HCT116 (cell line): ENCODE results near the gene TTLL4. TPM values are rescaled to one million over a fixed set of nuclear protein-coding genes. Genes with fewer than 3 reads are reported as not detected.

Experiments
- ATAC-seq: fragments of 200-7000 bp; cut with Tn5 transposase; 2 replicates; pipeline ENCODE4 v1.9.1; 2020; ENCODE audit warnings: mild to moderate bottlenecking, moderate library complexity
- BruUV-seq: library from RNA; stranded (reverse); fragments of 400-500 nt; replicated peaks from 2 replicates; lab custom pipeline; 2021; lab: Mats Ljungman, UMichigan
- CTCF ChIA-PET: fragments of 300-600 bp; sonication (Branson Sonifier 250); formaldehyde crosslinking; loops from one replicate; lab custom pipeline; 2021; ENCODE audit warnings: antibody characterized with exemption; lab: Charles Lee
- POLR2A ChIA-PET: fragments of 300-600, 350-600 bp; sonication (Branson Sonifier 250); formaldehyde crosslinking; loops from one replicate; lab custom pipeline; 2021; ENCODE audit warnings: antibody characterized with exemption; lab: Charles Lee
- RAD21 ChIA-PET, 2 experiments: fragments of 300-600 bp; sonication (Branson Sonifier 250); formaldehyde crosslinking; loops; one replicate each; lab custom pipeline; 2023; ENCODE audit warnings: low total read pairs in 2 of 2; ENCODE audit not compliant: uncharacterized antibody in 2 of 2, unreplicated experiment in 2 of 2, low non-redundant PET in 1 of 2; lab: Charles Lee
- DNase-seq: peaks from one replicate; pipeline ENCODE4 v3.0.0-alpha.2; 2010; ENCODE audit warnings: low read depth, low spot score
- H2AFZ ChIP-seq: fragments of 200-600 bp; shearing (Covaris generic), sonication (generic); 2 replicates; pipeline ENCODE4 v1.6.1; 2017; ENCODE audit warnings: low read depth, mixed run types, mixed read lengths, antibody characterized with exemption, low read length; ENCODE audit not compliant: poor library complexity, severe bottlenecking
- H3K27ac ChIP-seq: 2 replicates; pipeline ENCODE4 v1.5.1; 2012; ENCODE audit warnings: low read depth, low read length
- H3K27me3 ChIP-seq: fragments of 200-600 bp; sonication (generic); 2 replicates; pipeline ENCODE4 v1.6.1; 2016; ENCODE audit warnings: mixed run types, low read length, mixed read lengths; ENCODE audit not compliant: insufficient read depth
- H3K36me3 ChIP-seq, 2 experiments: fragments of 200-500 bp in 1 of 2; fragments of 200-600 bp in 1 of 2; sonication (Bioruptor generic) in 1 of 2; sonication (generic) in 1 of 2; 2 replicates each; pipeline versions ENCODE4 v1.5.1 to v1.6.1; 2014 to 2016; ENCODE audit warnings: low read length in 2 of 2, inconsistent platforms in 1 of 2, mixed read lengths in 1 of 2, mixed run types in 1 of 2; ENCODE audit not compliant: insufficient read depth in 2 of 2, control insufficient read depth in 1 of 2
- H3K4me1 ChIP-seq, 2 experiments: fragments of 200-600 bp in 1 of 2; sonication (generic) in 1 of 2; 2 replicates each; pipeline versions ENCODE4 v1.5.1 to v1.6.1; 2012 to 2017; ENCODE audit warnings: low read length in 2 of 2, inconsistent platforms in 1 of 2, mild to moderate bottlenecking in 1 of 2, mixed read lengths in 1 of 2, mixed run types in 1 of 2, moderate library complexity in 1 of 2; ENCODE audit not compliant: insufficient read depth in 2 of 2, control insufficient read depth in 1 of 2
- H3K4me2 ChIP-seq: fragments of 200-600 bp; sonication (generic); 2 replicates; pipeline ENCODE4 v1.6.1; 2017; ENCODE audit warnings: mixed run types, low read length, mixed read lengths
- H3K4me3 ChIP-seq, 2 experiments: fragments of 200-600 bp in 1 of 2; sonication (generic) in 1 of 2; replicated peaks in 1 of 2; 2 replicates each; pipeline ENCODE4 v1.5.1; 2011 to 2016; ENCODE audit warnings: low read length in 2 of 2, control low read depth in 1 of 2, low read depth in 1 of 2, mild to moderate bottlenecking in 1 of 2, mixed read lengths in 1 of 2, mixed run types in 1 of 2
- H3K79me2 ChIP-seq: fragments of 200-600 bp; sonication (generic); 2 replicates; pipeline ENCODE4 v1.6.1; 2017; ENCODE audit warnings: mild to moderate bottlenecking, mixed run types, low read length, moderate library complexity, mixed read lengths; ENCODE audit not compliant: insufficient read depth
- H3K9ac ChIP-seq: fragments of 200-600 bp; sonication (generic); 2 replicates; pipeline ENCODE4 v1.6.1; 2016; ENCODE audit warnings: low read length, mixed read lengths
- H3K9me2 ChIP-seq: fragments of 200-600 bp; sonication (generic), shearing (Covaris generic); 2 replicates; pipeline ENCODE4 v1.6.1; 2017; ENCODE audit warnings: mixed run types, mild to moderate bottlenecking, moderate library complexity; ENCODE audit not compliant: insufficient read depth
- H3K9me3 ChIP-seq, 2 experiments: fragments of 200-500 bp in 1 of 2; fragments of 200-600 bp in 1 of 2; sonication (Bioruptor generic) in 1 of 2; sonication (generic) in 1 of 2; 2 replicates each; pipeline ENCODE4 v1.6.1; 2014 to 2017; ENCODE audit warnings: low read length in 2 of 2, mixed read lengths in 2 of 2, inconsistent platforms in 1 of 2, low read depth in 1 of 2, mild to moderate bottlenecking in 1 of 2, mixed run types in 1 of 2, moderate library complexity in 1 of 2; ENCODE audit not compliant: control insufficient read depth in 1 of 2, insufficient read depth in 1 of 2
- H4K20me1 ChIP-seq: fragments of 200-600 bp; sonication (generic), shearing (Covaris generic); 2 replicates; pipeline ENCODE4 v1.6.1; 2017; ENCODE audit warnings: mixed run types, mild to moderate bottlenecking, moderate library complexity; ENCODE audit not compliant: insufficient read depth
- EGR1 ChIP-seq: IDR thresholded peaks from 2 replicates; pipeline ENCODE4 v1.6.1; 2012; ENCODE audit warnings: low read depth
- ELF1 ChIP-seq: IDR thresholded peaks from 2 replicates; pipeline ENCODE4 v1.6.1; 2012; ENCODE audit warnings: low read depth, borderline replicate concordance
- EZH2 ChIP-seq: fragments of 200-600 bp; sonication (generic); IDR thresholded peaks from 2 replicates; pipeline ENCODE4 v1.6.1; 2017; ENCODE audit warnings: antibody characterized with exemption, mixed run types
- FOSL1 ChIP-seq: IDR thresholded peaks from 2 replicates; pipeline ENCODE4 v1.6.1; 2012; ENCODE audit warnings: low read depth
- REST ChIP-seq: IDR thresholded peaks from 2 replicates; pipeline ENCODE4 v1.6.1; 2012; ENCODE audit warnings: low read depth
- SIN3A ChIP-seq: IDR thresholded peaks from 2 replicates; pipeline ENCODE4 v1.6.1; 2012; ENCODE audit warnings: low read depth
- SRF ChIP-seq: IDR thresholded peaks from 2 replicates; pipeline ENCODE4 v1.6.1; 2012; ENCODE audit warnings: low read depth
- YY1 ChIP-seq: IDR thresholded peaks from 2 replicates; pipeline ENCODE4 v1.6.1; 2011; ENCODE audit warnings: low read length, low read depth, moderate library complexity, mild to moderate bottlenecking; ENCODE audit not compliant: insufficient replicate concordance; ENCODE audit errors: extremely low read depth
- intact Hi-C: fragments of 100-400 bp; cut with micrococcal nuclease; formaldehyde crosslinking; loops from 2 replicates; pipeline ENCODE4 v1.10.0; 2022
- total RNA-seq: library from RNA; stranded (reverse); gene quantifications from one replicate; pipeline ENCODE4 v1.2.1, GENCODE V29; 2021; ENCODE audit not compliant: unreplicated experiment
- TF ChIP-seq, protein P1 (sequence below): IDR thresholded peaks from 2 replicates; pipeline ENCODE4 v1.6.1; 2011; ENCODE audit warnings: mild to moderate bottlenecking, low read length, moderate library complexity; ENCODE audit not compliant: insufficient replicate concordance; ENCODE audit errors: extremely low read depth
- TF ChIP-seq, protein P2 (sequence below), 3 experiments: fragments of 200-600 bp in 1 of 3; sonication (generic) in 1 of 3; IDR thresholded peaks in 2 of 3; conservative IDR thresholded peaks in 1 of 3; 2 replicates each; pipeline ENCODE4 v1.5.1; 2012 to 2017; ENCODE audit warnings: low read depth in 2 of 3, low read length in 2 of 3, antibody characterized with exemption in 1 of 3, borderline replicate concordance in 1 of 3, control low read depth in 1 of 3, mild to moderate bottlenecking in 1 of 3, mixed read lengths in 1 of 3, mixed run types in 1 of 3, moderate library complexity in 1 of 3; ENCODE audit not compliant: insufficient read depth in 1 of 3

Gene TTLL4
- total RNA-seq, 1 experiment from 2014 or later: 53.0 TPM

- TF ChIP-seq YY1 (no peak), ELF1 (no peak), SRF (no peak), EZH2 (no peak), FOSL1 (no peak), EGR1 (no peak), REST (no peak), SIN3A (no peak)
- TF ChIP-seq, protein P1, sequence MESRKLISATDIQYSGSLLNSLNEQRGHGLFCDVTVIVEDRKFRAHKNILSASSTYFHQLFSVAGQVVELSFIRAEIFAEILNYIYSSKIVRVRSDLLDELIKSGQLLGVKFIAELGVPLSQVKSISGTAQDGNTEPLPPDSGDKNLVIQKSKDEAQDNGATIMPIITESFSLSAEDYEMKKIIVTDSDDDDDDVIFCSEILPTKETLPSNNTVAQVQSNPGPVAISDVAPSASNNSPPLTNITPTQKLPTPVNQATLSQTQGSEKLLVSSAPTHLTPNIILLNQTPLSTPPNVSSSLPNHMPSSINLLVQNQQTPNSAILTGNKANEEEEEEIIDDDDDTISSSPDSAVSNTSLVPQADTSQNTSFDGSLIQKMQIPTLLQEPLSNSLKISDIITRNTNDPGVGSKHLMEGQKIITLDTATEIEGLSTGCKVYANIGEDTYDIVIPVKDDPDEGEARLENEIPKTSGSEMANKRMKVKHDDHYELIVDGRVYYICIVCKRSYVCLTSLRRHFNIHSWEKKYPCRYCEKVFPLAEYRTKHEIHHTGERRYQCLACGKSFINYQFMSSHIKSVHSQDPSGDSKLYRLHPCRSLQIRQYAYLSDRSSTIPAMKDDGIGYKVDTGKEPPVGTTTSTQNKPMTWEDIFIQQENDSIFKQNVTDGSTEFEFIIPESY: no peak
- TF ChIP-seq, protein P2, sequence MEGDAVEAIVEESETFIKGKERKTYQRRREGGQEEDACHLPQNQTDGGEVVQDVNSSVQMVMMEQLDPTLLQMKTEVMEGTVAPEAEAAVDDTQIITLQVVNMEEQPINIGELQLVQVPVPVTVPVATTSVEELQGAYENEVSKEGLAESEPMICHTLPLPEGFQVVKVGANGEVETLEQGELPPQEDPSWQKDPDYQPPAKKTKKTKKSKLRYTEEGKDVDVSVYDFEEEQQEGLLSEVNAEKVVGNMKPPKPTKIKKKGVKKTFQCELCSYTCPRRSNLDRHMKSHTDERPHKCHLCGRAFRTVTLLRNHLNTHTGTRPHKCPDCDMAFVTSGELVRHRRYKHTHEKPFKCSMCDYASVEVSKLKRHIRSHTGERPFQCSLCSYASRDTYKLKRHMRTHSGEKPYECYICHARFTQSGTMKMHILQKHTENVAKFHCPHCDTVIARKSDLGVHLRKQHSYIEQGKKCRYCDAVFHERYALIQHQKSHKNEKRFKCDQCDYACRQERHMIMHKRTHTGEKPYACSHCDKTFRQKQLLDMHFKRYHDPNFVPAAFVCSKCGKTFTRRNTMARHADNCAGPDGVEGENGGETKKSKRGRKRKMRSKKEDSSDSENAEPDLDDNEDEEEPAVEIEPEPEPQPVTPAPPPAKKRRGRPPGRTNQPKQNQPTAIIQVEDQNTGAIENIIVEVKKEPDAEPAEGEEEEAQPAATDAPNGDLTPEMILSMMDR (IDR thresholded peaks at IDR 0.05 in 2 of 3, conservative IDR thresholded peaks at IDR 0.05 in 1 of 3; ENCODE audit: borderline replicate concordance in 1 of 3, insufficient read depth in 1 of 3, low read depth in 2 of 3, low read length in 2 of 3): no peak
- CTCF ChIA-PET: no interaction called here
- Histone ChIP-seq H3K4me1 (peaks cover 0 to 4% of the 10 kb centered on the region in 2 experiments; a peak in 1 of 4 replicates), H3K36me3 (peaks cover 0 to 7% of the 10 kb centered on the region in 2 experiments; a peak in 2 of 4 replicates), H2AFZ (no peak overlapping the region), H3K9ac (no peak overlapping the region), H3K4me3 (no peak overlapping the region), H4K20me1 (no peaks in the 10 kb centered on the region), H3K9me2 (no peaks in the 10 kb centered on the region), H3K79me2 (no peaks in the 10 kb centered on the region), H3K4me2 (no peak overlapping the region), H3K9me3 (no peaks in the 10 kb centered on the region), H3K27me3 (no peaks in the 10 kb centered on the region), H3K27ac (no peak overlapping the region)
- no peak for DNase-seq
- no TSS peak for BruUV-seq
- POLR2A ChIA-PET: no interaction called here
- intact Hi-C loops: no loop called here
- RAD21 ChIA-PET: no interaction called here
- no peak for ATAC-seq
Observed at GRCh38 chr2:218680061-218680460, 30.6 kb upstream of the TTLL4 start.
